Trophoblast cell (in vitro differentiated cells and primary cell): ENCODE results near the gene ASB6.

Experiments used
- DNase-seq, 2 donors: peaks; one replicate each; pipeline ENCODE4 v3.0.0-alpha.2; 2016
- H2AFZ ChIP-seq: 2 replicates; pipeline ENCODE4 v1.6.1; 2013; ENCODE audit warnings: low read length, moderate library complexity, mild to moderate bottlenecking; ENCODE audit not compliant: insufficient read depth, poor library complexity
- H2AK5ac ChIP-seq: 2 replicates; pipeline ENCODE4 v1.6.1; 2013; ENCODE audit warnings: mild to moderate bottlenecking, low read length
- H2BK120ac ChIP-seq: 2 replicates; pipeline ENCODE4 v1.6.1; 2013; ENCODE audit warnings: low read length, mild to moderate bottlenecking, moderate library complexity; ENCODE audit not compliant: insufficient read depth, poor library complexity
- H2BK12ac ChIP-seq: 2 replicates; pipeline ENCODE4 v1.6.1; 2013; ENCODE audit warnings: mild to moderate bottlenecking, low read length, moderate library complexity
- H2BK5ac ChIP-seq: 2 replicates; pipeline ENCODE4 v1.6.1; 2013; ENCODE audit warnings: low read length, low read depth, moderate library complexity, mild to moderate bottlenecking; ENCODE audit not compliant: poor library complexity
- H3K14ac ChIP-seq: 2 replicates; pipeline ENCODE4 v1.6.1; 2013; ENCODE audit warnings: mild to moderate bottlenecking, low read length
- H3K18ac ChIP-seq: 2 replicates; pipeline ENCODE4 v1.6.1; 2013; ENCODE audit warnings: mild to moderate bottlenecking, low read length
- H3K23ac ChIP-seq: 2 replicates; pipeline ENCODE4 v1.6.1; 2013; ENCODE audit warnings: low read length
- H3K27ac ChIP-seq: 2 replicates; pipeline ENCODE4 v1.5.1; 2013; ENCODE audit warnings: low read depth, mild to moderate bottlenecking, inconsistent platforms, low read length, moderate library complexity
- H3K27me3 ChIP-seq: 2 replicates; pipeline ENCODE4 v1.6.1; 2013; ENCODE audit warnings: inconsistent platforms, mild to moderate bottlenecking, low read length, moderate library complexity; ENCODE audit not compliant: insufficient read depth
- H3K36me3 ChIP-seq, 2 experiments: 1 replicate in 1 of 2; 2 replicates in 1 of 2; pipeline ENCODE4 v1.6.1; 2013; ENCODE audit warnings: low read length in 2 of 2, mild to moderate bottlenecking in 2 of 2, moderate library complexity in 1 of 2; ENCODE audit not compliant: insufficient read depth in 2 of 2, control insufficient read depth in 1 of 2
- H3K4ac ChIP-seq: 2 replicates; pipeline ENCODE4 v1.6.1; 2013; ENCODE audit warnings: low read depth, mild to moderate bottlenecking, low read length, moderate library complexity
- H3K4me1 ChIP-seq, 2 experiments: 1 replicate in 1 of 2; 2 replicates in 1 of 2; pipeline ENCODE4 v1.6.1; 2013; ENCODE audit warnings: low read length in 2 of 2, mild to moderate bottlenecking in 2 of 2, moderate library complexity in 1 of 2; ENCODE audit not compliant: insufficient read depth in 2 of 2, control insufficient read depth in 1 of 2
- H3K4me2 ChIP-seq: 2 replicates; pipeline ENCODE4 v1.6.1; 2013; ENCODE audit warnings: inconsistent platforms, mild to moderate bottlenecking, low read length, moderate library complexity
- H3K4me3 ChIP-seq: 2 replicates; pipeline ENCODE4 v1.5.1; 2013; ENCODE audit warnings: mild to moderate bottlenecking, low read depth, low read length, inconsistent platforms
- H3K79me1 ChIP-seq: one replicate; pipeline ENCODE4 v1.6.1; 2013; ENCODE audit warnings: low read length
- H3K79me2 ChIP-seq: 2 replicates; pipeline ENCODE4 v1.6.1; 2013; ENCODE audit warnings: low read length, mild to moderate bottlenecking; ENCODE audit not compliant: control insufficient read depth, insufficient read depth, poor library complexity
- H3K9ac ChIP-seq: 2 replicates; pipeline ENCODE4 v1.6.1; 2013; ENCODE audit warnings: mild to moderate bottlenecking, low read length
- H3K9me3 ChIP-seq: 2 replicates; pipeline ENCODE4 v1.6.1; 2013; ENCODE audit warnings: low read depth, mild to moderate bottlenecking, control low read depth, inconsistent platforms, low read length; ENCODE audit not compliant: insufficient read depth
- H4K12ac ChIP-seq: 2 replicates; pipeline ENCODE4 v1.6.1; 2013; ENCODE audit warnings: low read depth, mild to moderate bottlenecking, low read length, moderate library complexity
- H4K8ac ChIP-seq: 2 replicates; pipeline ENCODE4 v1.6.1; 2013; ENCODE audit warnings: low read depth, mild to moderate bottlenecking, low read length, moderate library complexity
- H4K91ac ChIP-seq: one replicate; pipeline ENCODE4 v1.6.1; 2013; ENCODE audit warnings: low read depth, mild to moderate bottlenecking, low read length, moderate library complexity
- WGBS: extraction: QIAGEN DNeasy Blood & Tissue Kit; methylation state at CpG from one replicate; pipeline ENCODE4 v1.1.7; 2013; ENCODE audit warnings: missing lambda C conversion rate; ENCODE audit not compliant: insufficient read length, insufficient coverage; ENCODE audit errors: extremely low coverage; 5-methylcytosine and 5-hydroxymethylcytosine counted together

The ASB6 gene

DNA sequence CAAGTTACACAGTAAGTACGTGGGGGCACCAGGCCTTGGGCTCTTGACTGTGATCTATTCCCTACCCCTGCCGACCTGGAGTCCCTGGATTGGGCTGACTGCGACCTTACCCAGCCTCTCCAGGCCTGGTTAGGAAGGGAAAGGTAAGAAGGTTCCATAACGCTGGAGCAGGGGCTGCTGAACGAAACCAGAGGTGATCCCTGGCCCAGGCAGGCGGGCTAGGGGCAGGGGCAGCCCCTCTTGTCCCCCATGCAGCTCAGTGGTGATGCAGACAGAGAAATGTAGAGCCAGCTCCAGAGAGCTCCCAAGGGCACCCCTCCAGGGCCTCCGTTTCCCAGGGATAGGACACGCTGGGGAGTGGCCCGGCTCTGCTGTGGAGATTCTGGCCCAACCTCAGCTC, 37.6 kb upstream of the ASB6 start:
- Histone ChIP-seq H3K4me2 (no peak overlapping the region), H2AK5ac (no peak overlapping the region), H2BK12ac (no peak overlapping the region), H3K4me3 (no peak overlapping the region), H3K18ac (no peak overlapping the region), H3K4me1 (no peaks in the 10 kb centered on the region), H4K8ac (no peak overlapping the region), H3K9ac (no peak overlapping the region), H3K27ac (no peak overlapping the region), H3K14ac (no peak overlapping the region), H2BK120ac (no peak overlapping the region), H2AFZ (no peak overlapping the region), H3K23ac (no peak overlapping the region), H2BK5ac (no peak overlapping the region), H3K9me3 (peaks cover 2% of the 10 kb centered on the region), H4K12ac (no peak overlapping the region), H3K79me1 (no peaks in the 10 kb centered on the region), H3K27me3 (no peaks in the 10 kb centered on the region), H4K91ac (no peak overlapping the region), H3K4ac (no peak overlapping the region), H3K79me2 (no peaks in the 10 kb centered on the region), H3K36me3 (no peaks in the 10 kb centered on the region)
- WGBS = no CpG with 5 or more reads among the region's 9 CpGs
- no peak for DNase-seq

DNA sequence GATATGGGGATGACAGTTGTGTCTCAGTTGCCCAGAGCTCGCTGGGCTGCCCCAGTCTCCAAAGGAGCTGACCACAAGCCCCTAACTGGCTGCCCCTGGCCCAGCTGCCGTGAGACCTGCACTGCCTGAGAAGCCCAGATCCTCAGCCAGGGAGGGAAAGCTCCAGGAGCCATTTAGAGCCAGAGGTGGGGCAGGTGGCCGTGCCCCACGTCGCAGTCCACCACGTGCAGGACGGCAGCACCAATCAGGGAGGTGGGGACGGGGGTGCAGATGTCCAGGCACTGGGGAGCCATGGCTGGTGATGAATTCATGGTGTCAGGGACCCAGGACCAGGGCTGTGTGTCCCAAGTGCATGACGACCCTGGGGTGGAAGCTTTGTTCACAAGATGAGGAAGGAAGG, 36.9 kb upstream of the ASB6 start:
- H3K27ac ChIP-seq = no peak overlapping the region
- H2AFZ ChIP-seq = no peak overlapping the region
- H2BK5ac ChIP-seq = no peak overlapping the region
- H3K4me3 ChIP-seq = no peak overlapping the region
- H3K27me3 ChIP-seq = no peaks in the 10 kb centered on the region
- no peak overlapping the region for H2BK12ac ChIP-seq
- no peak overlapping the region for H2BK120ac ChIP-seq
- H3K79me2 ChIP-seq = no peaks in the 10 kb centered on the region
- H3K18ac ChIP-seq = no peak overlapping the region
- no peak overlapping the region for H4K12ac ChIP-seq
- H3K9me3 ChIP-seq = peaks cover 2% of the 10 kb centered on the region
- WGBS = no CpG with 5 or more reads among the region's 9 CpGs
- H2AK5ac ChIP-seq = no peak overlapping the region
- no peak overlapping the region for H3K9ac ChIP-seq
- no peaks in the 10 kb centered on the region for H3K36me3 ChIP-seq
- no peaks in the 10 kb centered on the region for H3K79me1 ChIP-seq
- no peak overlapping the region for H3K4me2 ChIP-seq
- no peak overlapping the region for H3K23ac ChIP-seq
- H4K8ac ChIP-seq = no peak overlapping the region
- no peak overlapping the region for H4K91ac ChIP-seq
- H3K4ac ChIP-seq = no peak overlapping the region
- no peaks in the 10 kb centered on the region for H3K4me1 ChIP-seq
- H3K14ac ChIP-seq = no peak overlapping the region
- DNase-seq = no peak

DNA sequence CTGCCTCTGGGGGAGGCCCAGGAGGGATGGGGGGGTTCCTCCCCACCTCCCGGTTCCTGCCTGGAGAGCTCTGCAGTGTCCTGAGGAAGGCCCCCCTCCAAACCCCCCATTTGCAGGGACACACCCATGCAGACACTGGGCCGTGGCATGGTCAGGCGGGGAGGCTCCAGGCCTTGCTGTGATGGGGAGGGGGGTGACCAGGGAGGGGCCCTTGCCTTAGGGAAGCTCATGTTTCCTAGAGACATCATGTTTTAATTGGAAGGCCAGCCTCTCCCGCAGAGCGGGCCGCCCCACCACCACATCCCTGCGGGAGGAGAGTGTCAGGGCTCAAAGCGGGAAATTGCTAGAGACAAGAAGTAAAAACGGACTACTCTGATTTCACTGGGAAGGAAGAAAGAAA, 35.5 kb upstream of the ASB6 start:
- no CpG with 5 or more reads among the region's 9 CpGs for WGBS
- Histone ChIP-seq H3K36me3 (no peaks in the 10 kb centered on the region), H3K27ac (no peak overlapping the region), H3K4me1 (no peaks in the 10 kb centered on the region), H2BK12ac (no peak overlapping the region), H2BK5ac (no peak overlapping the region), H3K23ac (no peak overlapping the region), H3K9ac (no peak overlapping the region), H4K8ac (no peak overlapping the region), H2AK5ac (no peak overlapping the region), H2AFZ (no peak overlapping the region), H3K9me3 (peaks cover 2% of the 10 kb centered on the region), H3K4ac (no peak overlapping the region), H2BK120ac (no peak overlapping the region), H3K18ac (no peak overlapping the region), H3K14ac (no peak overlapping the region), H3K4me2 (no peak overlapping the region), H3K4me3 (no peak overlapping the region), H3K27me3 (no peaks in the 10 kb centered on the region), H4K91ac (no peak overlapping the region), H4K12ac (no peak overlapping the region), H3K79me1 (no peaks in the 10 kb centered on the region), H3K79me2 (no peaks in the 10 kb centered on the region)
- DNase-seq = no peak

DNA sequence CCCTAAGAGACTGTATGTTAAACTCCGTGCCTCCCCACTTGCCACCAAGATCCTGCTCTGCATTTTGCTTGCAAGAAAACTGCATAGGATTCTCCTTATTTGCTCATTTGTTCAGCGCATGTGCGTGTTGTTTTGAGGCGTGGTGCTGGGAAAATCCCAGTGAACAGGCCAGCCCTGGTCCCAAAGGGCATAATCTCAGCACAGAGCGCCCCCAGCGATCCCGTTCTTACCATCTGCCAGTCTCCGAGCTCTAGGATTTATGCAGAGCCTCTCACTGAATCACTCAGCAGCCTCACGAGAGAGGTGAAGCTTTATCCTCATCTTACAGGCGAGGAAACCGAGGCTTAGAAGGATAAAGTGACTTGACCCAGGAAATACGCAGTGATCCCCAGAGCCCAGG, 35.0 kb upstream of the ASB6 start:
- no peak overlapping the region for H4K91ac ChIP-seq
- H3K4me1 ChIP-seq = no peaks in the 10 kb centered on the region
- H3K27ac ChIP-seq = no peak overlapping the region
- H2BK120ac ChIP-seq = no peak overlapping the region
- DNase-seq = no peak
- no peak overlapping the region for H2BK12ac ChIP-seq
- H3K27me3 ChIP-seq = no peaks in the 10 kb centered on the region
- no peak overlapping the region for H3K14ac ChIP-seq
- no peak overlapping the region for H2AFZ ChIP-seq
- H3K36me3 ChIP-seq = no peaks in the 10 kb centered on the region
- H3K23ac ChIP-seq = no peak overlapping the region
- H3K18ac ChIP-seq = no peak overlapping the region
- H3K79me1 ChIP-seq = no peaks in the 10 kb centered on the region
- no peak overlapping the region for H2AK5ac ChIP-seq
- WGBS = no CpG with 5 or more reads among the region's 12 CpGs
- H3K9ac ChIP-seq = no peak overlapping the region
- H3K79me2 ChIP-seq = no peaks in the 10 kb centered on the region
- no peak overlapping the region for H3K4me3 ChIP-seq
- no peak overlapping the region for H2BK5ac ChIP-seq
- H3K4ac ChIP-seq = no peak overlapping the region
- H4K8ac ChIP-seq = no peak overlapping the region
- H3K9me3 ChIP-seq = peaks cover 2% of the 10 kb centered on the region
- no peak overlapping the region for H4K12ac ChIP-seq
- no peak overlapping the region for H3K4me2 ChIP-seq
